Thoracic aorta (tissue), 2 donors: ENCODE results near the gene LRRC63. TPM values are rescaled to one million over a fixed set of nuclear protein-coding genes. Genes with fewer than 3 reads are reported as not detected.

Experiments used
- ATAC-seq: fragments of 150-250 bp; one replicate; pipeline ENCODE4 v1.8.0; 2017; ENCODE audit warnings: low read depth; ENCODE audit not compliant: insufficient number of reproducible peaks, low FRiP score
- DNase-seq: peaks from one replicate; pipeline ENCODE4 v3.0.0-alpha.2; 2020; ENCODE audit warnings: low spot score
- H3K27ac ChIP-seq, 2 donors: fragments of 200-600 bp; sonication (generic); 1 replicate in 1 of 2; 2 replicates in 1 of 2; pipeline ENCODE4 v1.5.1; 2016; ENCODE audit warnings: mild to moderate bottlenecking in 2 of 2, moderate library complexity in 2 of 2
- H3K27me3 ChIP-seq: fragments of 200-600 bp; sonication (generic); replicated peaks from 2 replicates; pipeline ENCODE4 v1.6.0; 2016; ENCODE audit warnings: mild to moderate bottlenecking; ENCODE audit not compliant: insufficient read depth
- H3K36me3 ChIP-seq: fragments of 200-600 bp; sonication (generic); one replicate; pipeline ENCODE4 v1.5.1; 2016
- H3K4me1 ChIP-seq, 2 donors: fragments of 200-600 bp; sonication (generic); 1 replicate in 1 of 2; 2 replicates in 1 of 2; pipeline versions ENCODE4 v1.5.1 to v1.6.0; 2016; ENCODE audit warnings: low read depth in 2 of 2, mild to moderate bottlenecking in 1 of 2; ENCODE audit not compliant: control insufficient read depth in 1 of 2
- H3K4me3 ChIP-seq: fragments of 200-600 bp; sonication (generic); 2 replicates; pipeline ENCODE4 v1.5.1; 2016; ENCODE audit warnings: mild to moderate bottlenecking
- H3K9me3 ChIP-seq: fragments of 200-600 bp; sonication (generic); 2 replicates; pipeline ENCODE4 v1.5.1; 2016
- total RNA-seq, 2 donors: library from RNA; depleted of rRNA; stranded (reverse); fragments of >200 nt; gene quantifications; one replicate each; pipeline versions ENCODE4 v1.1.0 to v1.2.3, GENCODE V29; 2016
- TF ChIP-seq, protein P1 (sequence below): fragments of 200-600 bp; sonication (generic); IDR thresholded peaks from one replicate; pipeline ENCODE4 v1.5.1; 2019; ENCODE audit warnings: antibody characterized with exemption

LRRC63 gene
- total RNA-seq, 2 donors from 2014 or later = 3.6 TPM; not detected in 1

DNA sequence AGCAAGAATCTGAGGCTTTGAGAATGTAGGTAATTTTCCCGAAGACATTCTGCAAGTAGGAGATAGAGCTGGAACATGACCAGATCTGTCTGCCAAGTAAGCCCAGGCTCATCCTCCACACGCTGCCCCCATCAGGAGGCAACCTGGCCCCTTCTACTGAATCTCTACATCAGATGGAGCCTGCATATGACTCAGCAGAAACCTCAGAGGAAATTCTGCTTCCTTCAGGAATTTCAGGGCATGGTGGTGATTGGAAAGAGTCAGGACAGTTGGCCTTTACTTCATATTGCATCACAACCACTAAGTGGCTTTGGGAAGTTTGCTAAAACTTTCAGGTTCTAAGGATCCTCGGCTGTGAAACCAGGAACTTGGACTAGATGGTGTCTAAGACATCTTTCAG lies 85.2 kb downstream of the LRRC63 start:
- H3K9me3 ChIP-seq = no peaks in the 10 kb centered on the region
- no peak for ATAC-seq
- H3K4me1 ChIP-seq = peaks cover 19 to 31% of the 10 kb centered on the region in 2 donors
- H3K36me3 ChIP-seq = no peaks in the 10 kb centered on the region
- DNase-seq = no peak
- no peaks in the 10 kb centered on the region for H3K27me3 ChIP-seq
- no peak overlapping the region for H3K4me3 ChIP-seq
- peak overlapping the region in 1 of 2 donors; percentile 37 for H3K27ac ChIP-seq
- TF ChIP-seq, protein P1, sequence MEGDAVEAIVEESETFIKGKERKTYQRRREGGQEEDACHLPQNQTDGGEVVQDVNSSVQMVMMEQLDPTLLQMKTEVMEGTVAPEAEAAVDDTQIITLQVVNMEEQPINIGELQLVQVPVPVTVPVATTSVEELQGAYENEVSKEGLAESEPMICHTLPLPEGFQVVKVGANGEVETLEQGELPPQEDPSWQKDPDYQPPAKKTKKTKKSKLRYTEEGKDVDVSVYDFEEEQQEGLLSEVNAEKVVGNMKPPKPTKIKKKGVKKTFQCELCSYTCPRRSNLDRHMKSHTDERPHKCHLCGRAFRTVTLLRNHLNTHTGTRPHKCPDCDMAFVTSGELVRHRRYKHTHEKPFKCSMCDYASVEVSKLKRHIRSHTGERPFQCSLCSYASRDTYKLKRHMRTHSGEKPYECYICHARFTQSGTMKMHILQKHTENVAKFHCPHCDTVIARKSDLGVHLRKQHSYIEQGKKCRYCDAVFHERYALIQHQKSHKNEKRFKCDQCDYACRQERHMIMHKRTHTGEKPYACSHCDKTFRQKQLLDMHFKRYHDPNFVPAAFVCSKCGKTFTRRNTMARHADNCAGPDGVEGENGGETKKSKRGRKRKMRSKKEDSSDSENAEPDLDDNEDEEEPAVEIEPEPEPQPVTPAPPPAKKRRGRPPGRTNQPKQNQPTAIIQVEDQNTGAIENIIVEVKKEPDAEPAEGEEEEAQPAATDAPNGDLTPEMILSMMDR = no peak

DNA sequence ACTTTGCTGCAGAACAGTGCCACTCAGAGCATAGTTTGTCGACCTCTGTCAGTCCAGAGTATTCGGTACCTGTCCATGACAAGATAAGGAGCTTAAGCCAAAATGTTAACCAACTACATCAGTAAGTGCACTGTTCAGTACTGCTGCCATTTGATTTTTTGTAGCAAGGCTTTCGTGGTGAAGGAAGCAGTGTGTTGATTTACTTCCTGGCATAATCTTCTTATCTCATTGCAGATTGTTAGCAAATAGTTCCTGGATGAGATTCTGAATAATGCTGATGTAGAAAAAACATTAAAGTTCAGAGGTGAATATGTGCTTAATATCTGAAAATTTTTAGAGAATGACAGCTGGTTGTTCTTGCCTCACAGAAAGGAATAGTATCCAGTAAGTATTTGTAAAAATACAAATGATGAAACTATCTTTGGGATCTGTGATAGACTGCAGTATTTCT lies 85.7 kb downstream of the LRRC63 start:
- ATAC-seq (no peak), DNase-seq (no peak)
- no peaks in the 10 kb centered on the region for H3K36me3 ChIP-seq
- H3K9me3 ChIP-seq = no peaks in the 10 kb centered on the region
- H3K4me3 ChIP-seq = no peak overlapping the region
- no peaks in the 10 kb centered on the region for H3K27me3 ChIP-seq
- peak overlapping the region in 1 of 2 donors; percentile 37 for H3K27ac ChIP-seq
- H3K4me1 ChIP-seq = peaks cover 19 to 31% of the 10 kb centered on the region in 2 donors
- TF ChIP-seq, protein P1 = no peak

DNA sequence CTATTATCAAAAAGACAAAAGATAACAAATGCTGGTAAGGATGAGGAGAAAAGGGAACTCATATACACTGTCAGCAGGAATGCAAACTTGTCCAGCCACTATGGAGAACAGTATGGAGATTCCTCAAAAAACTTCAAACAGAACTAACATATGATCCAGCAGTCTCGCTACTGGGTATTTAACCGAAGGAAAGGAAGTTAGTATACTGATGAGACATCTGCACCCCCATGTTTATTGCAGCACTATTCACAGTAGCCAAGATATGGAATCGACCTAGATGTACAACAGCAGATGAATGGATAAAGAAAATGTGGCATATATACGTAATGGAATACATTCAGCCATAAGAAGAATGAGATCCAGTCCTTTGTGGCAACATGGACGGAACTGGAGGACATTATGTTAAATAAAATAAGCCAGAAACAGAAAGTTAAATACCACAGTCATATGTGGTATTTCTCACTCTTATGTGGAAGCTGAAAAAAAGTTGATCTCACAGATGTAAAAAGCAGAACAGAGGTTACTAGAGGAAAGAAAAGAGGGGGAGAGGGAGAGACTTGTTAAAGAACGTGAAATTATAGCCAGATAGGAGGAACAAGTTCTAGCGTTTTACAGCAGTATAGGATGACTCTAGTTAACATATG lies 92.1 kb downstream of the LRRC63 start:
- Histone ChIP-seq H3K9me3 (no peaks in the 10 kb centered on the region), H3K27ac (no peak overlapping the region), H3K4me1 (no peaks in the 10 kb centered on the region), H3K36me3 (no peaks in the 10 kb centered on the region), H3K27me3 (no peaks in the 10 kb centered on the region), H3K4me3 (no peak overlapping the region)
- no peak for ATAC-seq
- DNase-seq = no peak
- TF ChIP-seq, protein P1 = no peak

DNA sequence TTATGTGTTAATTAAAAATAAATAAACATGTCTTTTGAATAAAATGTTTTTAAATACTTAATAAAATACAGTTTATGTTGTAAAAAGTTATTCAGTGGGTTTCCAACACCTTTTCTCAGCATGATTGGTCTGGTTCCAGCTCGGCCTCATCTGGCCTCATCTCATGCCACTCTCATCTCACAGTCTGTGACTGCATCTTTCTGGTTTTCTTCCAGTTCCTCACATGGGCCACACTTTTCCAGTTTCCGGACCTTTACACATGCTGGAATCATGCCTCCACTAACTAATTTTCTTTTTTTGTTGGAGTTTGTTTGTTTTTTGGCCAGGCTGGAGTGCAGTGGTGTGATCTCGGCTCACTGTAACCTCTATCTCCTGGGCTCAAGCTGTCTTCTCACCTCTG lies 92.8 kb downstream of the LRRC63 start:
- Histone ChIP-seq H3K27me3 (no peaks in the 10 kb centered on the region), H3K9me3 (no peaks in the 10 kb centered on the region), H3K4me3 (no peak overlapping the region), H3K36me3 (no peaks in the 10 kb centered on the region), H3K4me1 (no peaks in the 10 kb centered on the region), H3K27ac (no peak overlapping the region)
- TF ChIP-seq, protein P1 = no peak
- ATAC-seq (no peak), DNase-seq (no peak)

DNA sequence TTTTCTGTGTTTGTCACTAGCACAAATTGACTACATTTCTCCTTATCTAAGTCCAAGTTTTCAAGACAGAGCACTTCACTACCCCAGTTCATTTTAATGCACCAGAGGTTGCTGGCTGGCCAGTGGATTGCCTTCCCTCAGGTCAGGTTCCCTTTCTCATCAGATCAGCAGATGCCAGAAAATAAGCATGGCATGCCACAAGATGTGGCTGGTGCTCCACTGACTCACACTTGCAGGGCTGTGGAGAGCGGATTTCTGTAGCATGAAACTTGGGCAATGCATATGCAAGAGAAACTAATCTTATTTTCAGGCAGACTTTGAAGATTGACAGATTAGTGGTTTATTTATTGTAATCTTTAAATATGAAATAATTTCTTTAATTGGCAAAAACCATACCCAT lies 95.8 kb downstream of the LRRC63 start:
- TF ChIP-seq, protein P1 = no peak
- ATAC-seq = no peak
- H3K4me1 ChIP-seq = no peaks in the 10 kb centered on the region
- H3K27ac ChIP-seq = no peak overlapping the region
- H3K4me3 ChIP-seq = no peak overlapping the region
- H3K27me3 ChIP-seq = no peaks in the 10 kb centered on the region
- H3K9me3 ChIP-seq = no peaks in the 10 kb centered on the region
- DNase-seq = no peak
- H3K36me3 ChIP-seq = no peaks in the 10 kb centered on the region
